ENCODE measurements around the gene OR51F2. TPM values are rescaled to one million over a fixed set of nuclear protein-coding genes. Genes with fewer than 3 reads are reported as not detected.
"Not testable (repeated sequence)": the region's sequence is repeated elsewhere in the genome, so short reads cannot be mapped to it uniquely, and the experiment has no call there.

OR51F2 gene
- not detected for total RNA-seq

GRCh38 chr11:4821021-4821420, at the start of gene OR51F2:
Gene OR51F2 (plus strand): TSS chr11:4821321. CDS start chr11:4821422, 101 bp downstream.
- no peak for DNase-seq (ENCODE audit: extremely low spot score)
- intact Hi-C loops (cut with DNase I) = no loop called here
- Histone ChIP-seq H3K4me1 (no peaks in the 10 kb centered on the region), H3K36me3 (no peaks in the 10 kb centered on the region), H3K27ac (replicated peaks in 1 of 4) (no peak within 1 kb of the TSS), H3K27me3 (no peaks in the 10 kb centered on the region), H3K4me3 (no peak within 1 kb of the TSS), H3K9me3 (no peaks in the 10 kb centered on the region)
- WGBS = 79% methylated on average over 1 of the region's 1 CpG
- no peak for TF ChIP-seq POLR2A (IDR thresholded peaks at IDR 0.05; ENCODE audit: low read depth)

GRCh38 chr11:4782454-4782853, 38.7 kb upstream of the OR51F2 start:
- no peak for TF ChIP-seq EP300 (IDR thresholded peaks at IDR 0.05)
- no peak for TF ChIP-seq CTCF (IDR thresholded peaks at IDR 0.05)
- TF ChIP-seq POLR2AphosphoS5 (IDR thresholded peaks at IDR 0.05) = no peak
- TF ChIP-seq POLR2A (IDR thresholded peaks at IDR 0.05; ENCODE audit: low read depth) = no peak
- H3K4me3 ChIP-seq = no peak overlapping the region
- no peaks in the 10 kb centered on the region for H3K9me3 ChIP-seq
- no peaks in the 10 kb centered on the region for H3K4me1 ChIP-seq
- no peaks in the 10 kb centered on the region for H3K27me3 ChIP-seq
- no peaks in the 10 kb centered on the region for H3K36me3 ChIP-seq
- no peak for DNase-seq (ENCODE audit: extremely low spot score)
- intact Hi-C loops (cut with DNase I) = no loop called here
- WGBS = 33% methylated on average over 1 of the region's 1 CpG
- no peak overlapping the region for H3K27ac ChIP-seq (replicated peaks in 1 of 4)

GRCh38 chr11:4797206-4797605, 23.9 kb upstream of the OR51F2 start:
- intact Hi-C loops (cut with DNase I) = no loop called here
- 55% methylated on average over 1 of the region's 2 CpGs for WGBS
- Histone ChIP-seq H3K9me3 (no peaks in the 10 kb centered on the region), H3K27ac (replicated peaks in 1 of 4) (no peak overlapping the region), H3K4me1 (no peaks in the 10 kb centered on the region), H3K36me3 (no peaks in the 10 kb centered on the region), H3K27me3 (no peaks in the 10 kb centered on the region), H3K4me3 (no peak overlapping the region)
- no peak for DNase-seq (ENCODE audit: extremely low spot score)
- TF ChIP-seq POLR2AphosphoS5 (IDR thresholded peaks at IDR 0.05) = no peak
- no peak for TF ChIP-seq CTCF (IDR thresholded peaks at IDR 0.05)
- no peak for TF ChIP-seq EP300 (IDR thresholded peaks at IDR 0.05)
- no peak for TF ChIP-seq POLR2A (IDR thresholded peaks at IDR 0.05; ENCODE audit: low read depth)

GRCh38 chr11:4798427-4799183, 22.5 kb upstream of the OR51F2 start:
- Histone ChIP-seq H3K4me1 (no peaks in the 10 kb centered on the region), H3K36me3 (no peaks in the 10 kb centered on the region), H3K4me3 (no peak overlapping the region), H3K27me3 (no peaks in the 10 kb centered on the region), H3K27ac (replicated peaks in 1 of 4) (no peak overlapping the region), H3K9me3 (no peaks in the 10 kb centered on the region)
- no peak for DNase-seq (ENCODE audit: extremely low spot score)
- TF ChIP-seq POLR2AphosphoS5 (IDR thresholded peaks at IDR 0.05) (no peak), CTCF (IDR thresholded peaks at IDR 0.05) (no peak), POLR2A (IDR thresholded peaks at IDR 0.05; ENCODE audit: low read depth) (no peak), EP300 (IDR thresholded peaks at IDR 0.05) (no peak)
- intact Hi-C loops (cut with DNase I) = no loop called here
- WGBS = 74% methylated on average over 6 of the region's 6 CpGs

GRCh38 chr11:4801316-4801715, 19.8 kb upstream of the OR51F2 start:
- DNase-seq (ENCODE audit: extremely low spot score); H3K4me1 ChIP-seq; H3K27me3 ChIP-seq; H3K4me3 ChIP-seq; intact Hi-C loops (cut with DNase I); H3K27ac ChIP-seq (replicated peaks in 1 of 4); H3K9me3 ChIP-seq; H3K36me3 ChIP-seq: not testable (repeated sequence)
- WGBS = 90% methylated on average over 5 of the region's 5 CpGs

- 91% methylated on average over 3 of the region's 3 CpGs for WGBS
- intact Hi-C loops (cut with DNase I) = no loop called here
These were observed 16.8 kb upstream of the OR51F2 start, which contains the start of gene OR52R1 for GRCh38 chr11:4804280-4804679. Gene OR52R1 (minus strand): TSS chr11:4804380. CDS start chr11:4804380, 0 bp downstream.

More at GRCh38 chr11:4804280-4804679, 16.8 kb upstream of the OR51F2 start, which contains the start of gene OR52R1:
- TF ChIP-seq EP300 (IDR thresholded peaks at IDR 0.05) = no peak
- TF ChIP-seq POLR2A (IDR thresholded peaks at IDR 0.05; ENCODE audit: low read depth) = no peak
- TF ChIP-seq CTCF (IDR thresholded peaks at IDR 0.05) = no peak
- TF ChIP-seq POLR2AphosphoS5 (IDR thresholded peaks at IDR 0.05) = no peak
- Histone ChIP-seq H3K36me3 (no peaks in the 10 kb centered on the region), H3K27ac (replicated peaks in 1 of 4) (no peak within 1 kb of the TSS), H3K27me3 (no peaks in the 10 kb centered on the region), H3K4me3 (no peak within 1 kb of the TSS), H3K4me1 (no peaks in the 10 kb centered on the region), H3K9me3 (no peaks in the 10 kb centered on the region)
- no peak for DNase-seq (ENCODE audit: extremely low spot score)
